HL-60 (cell line): ENCODE results near the gene ITPK1.

Experiments
- DNase-seq, 2 experiments: peaks; one replicate each; pipeline ENCODE4 v3.0.0-alpha.2; 2010 to 2020; ENCODE audit warnings: low read depth in 1 of 2, low spot score in 1 of 2
- H3K27ac ChIP-seq: fragments of 250-450 bp; sonication (Bioruptor Pico); replicated peaks from 2 replicates; pipeline ENCODE4 v1.5.1; 2020; ENCODE audit warnings: mild to moderate bottlenecking, moderate library complexity
- H3K27me3 ChIP-seq: fragments of 250-450 bp; sonication (Bioruptor Pico); 2 replicates; pipeline ENCODE4 v1.5.1; 2021; ENCODE audit warnings: mild to moderate bottlenecking, moderate library complexity; ENCODE audit not compliant: insufficient read depth, poor library complexity, severe bottlenecking
- H3K4me3 ChIP-seq: replicated peaks from 2 replicates; pipeline ENCODE4 v1.5.1; 2011; ENCODE audit warnings: mild to moderate bottlenecking, control low read depth, low read length; ENCODE audit not compliant: insufficient read depth
- GABPA ChIP-seq: IDR thresholded peaks from 2 replicates; pipeline ENCODE4 v1.6.1; 2012; ENCODE audit warnings: low read depth
- POLR2AphosphoS5 ChIP-seq: IDR thresholded peaks from 2 replicates; pipeline ENCODE4 v1.6.1; 2012; ENCODE audit warnings: low read depth
- SPI1 ChIP-seq: IDR thresholded peaks from 2 replicates; pipeline ENCODE4 v1.6.1; 2012; ENCODE audit warnings: low read depth, mild to moderate bottlenecking, borderline replicate concordance
- TF ChIP-seq, protein P1 (sequence below): IDR thresholded peaks from one replicate; pipeline ENCODE4 v1.5.1; 2011; ENCODE audit warnings: low read length, control low read depth, inconsistent platforms; ENCODE audit not compliant: insufficient read depth
- TF ChIP-seq, protein P2 (sequence below): IDR thresholded peaks from 2 replicates; pipeline ENCODE4 v1.6.1; 2012; ENCODE audit warnings: low read depth; ENCODE audit not compliant: insufficient replicate concordance

Gene ITPK1

DNA sequence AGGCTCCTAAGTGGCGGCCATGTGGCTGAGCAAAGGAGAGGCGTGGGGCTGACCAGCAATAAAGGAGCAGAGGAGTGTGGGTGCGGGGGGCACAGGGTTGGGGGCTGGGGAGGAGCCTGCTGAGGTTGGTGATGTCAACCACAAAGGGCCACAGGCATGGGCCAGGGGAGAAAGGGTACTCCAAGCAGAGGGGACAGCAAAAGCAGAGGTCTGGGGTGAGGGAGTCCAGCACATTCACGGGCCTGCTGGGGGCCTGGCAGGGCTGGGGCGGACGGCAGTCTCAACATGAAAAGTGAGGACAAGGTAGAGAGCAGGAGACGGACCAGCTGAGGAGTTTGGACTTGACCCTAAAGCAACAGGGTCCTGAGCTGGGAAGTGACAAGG is 111.0 kb downstream of the ITPK1 start:
- DNase-seq, result no peak
- TF ChIP-seq, protein P1, sequence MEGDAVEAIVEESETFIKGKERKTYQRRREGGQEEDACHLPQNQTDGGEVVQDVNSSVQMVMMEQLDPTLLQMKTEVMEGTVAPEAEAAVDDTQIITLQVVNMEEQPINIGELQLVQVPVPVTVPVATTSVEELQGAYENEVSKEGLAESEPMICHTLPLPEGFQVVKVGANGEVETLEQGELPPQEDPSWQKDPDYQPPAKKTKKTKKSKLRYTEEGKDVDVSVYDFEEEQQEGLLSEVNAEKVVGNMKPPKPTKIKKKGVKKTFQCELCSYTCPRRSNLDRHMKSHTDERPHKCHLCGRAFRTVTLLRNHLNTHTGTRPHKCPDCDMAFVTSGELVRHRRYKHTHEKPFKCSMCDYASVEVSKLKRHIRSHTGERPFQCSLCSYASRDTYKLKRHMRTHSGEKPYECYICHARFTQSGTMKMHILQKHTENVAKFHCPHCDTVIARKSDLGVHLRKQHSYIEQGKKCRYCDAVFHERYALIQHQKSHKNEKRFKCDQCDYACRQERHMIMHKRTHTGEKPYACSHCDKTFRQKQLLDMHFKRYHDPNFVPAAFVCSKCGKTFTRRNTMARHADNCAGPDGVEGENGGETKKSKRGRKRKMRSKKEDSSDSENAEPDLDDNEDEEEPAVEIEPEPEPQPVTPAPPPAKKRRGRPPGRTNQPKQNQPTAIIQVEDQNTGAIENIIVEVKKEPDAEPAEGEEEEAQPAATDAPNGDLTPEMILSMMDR, result no peak
- TF ChIP-seq POLR2AphosphoS5 (no peak), SPI1 (no peak)
- TF ChIP-seq, protein P2, sequence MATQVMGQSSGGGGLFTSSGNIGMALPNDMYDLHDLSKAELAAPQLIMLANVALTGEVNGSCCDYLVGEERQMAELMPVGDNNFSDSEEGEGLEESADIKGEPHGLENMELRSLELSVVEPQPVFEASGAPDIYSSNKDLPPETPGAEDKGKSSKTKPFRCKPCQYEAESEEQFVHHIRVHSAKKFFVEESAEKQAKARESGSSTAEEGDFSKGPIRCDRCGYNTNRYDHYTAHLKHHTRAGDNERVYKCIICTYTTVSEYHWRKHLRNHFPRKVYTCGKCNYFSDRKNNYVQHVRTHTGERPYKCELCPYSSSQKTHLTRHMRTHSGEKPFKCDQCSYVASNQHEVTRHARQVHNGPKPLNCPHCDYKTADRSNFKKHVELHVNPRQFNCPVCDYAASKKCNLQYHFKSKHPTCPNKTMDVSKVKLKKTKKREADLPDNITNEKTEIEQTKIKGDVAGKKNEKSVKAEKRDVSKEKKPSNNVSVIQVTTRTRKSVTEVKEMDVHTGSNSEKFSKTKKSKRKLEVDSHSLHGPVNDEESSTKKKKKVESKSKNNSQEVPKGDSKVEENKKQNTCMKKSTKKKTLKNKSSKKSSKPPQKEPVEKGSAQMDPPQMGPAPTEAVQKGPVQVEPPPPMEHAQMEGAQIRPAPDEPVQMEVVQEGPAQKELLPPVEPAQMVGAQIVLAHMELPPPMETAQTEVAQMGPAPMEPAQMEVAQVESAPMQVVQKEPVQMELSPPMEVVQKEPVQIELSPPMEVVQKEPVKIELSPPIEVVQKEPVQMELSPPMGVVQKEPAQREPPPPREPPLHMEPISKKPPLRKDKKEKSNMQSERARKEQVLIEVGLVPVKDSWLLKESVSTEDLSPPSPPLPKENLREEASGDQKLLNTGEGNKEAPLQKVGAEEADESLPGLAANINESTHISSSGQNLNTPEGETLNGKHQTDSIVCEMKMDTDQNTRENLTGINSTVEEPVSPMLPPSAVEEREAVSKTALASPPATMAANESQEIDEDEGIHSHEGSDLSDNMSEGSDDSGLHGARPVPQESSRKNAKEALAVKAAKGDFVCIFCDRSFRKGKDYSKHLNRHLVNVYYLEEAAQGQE, result no peak
- H3K27ac ChIP-seq, result no peak overlapping the region
- no peaks in the 10 kb centered on the region for H3K27me3 ChIP-seq
- H3K4me3 ChIP-seq, result no peak overlapping the region

DNA sequence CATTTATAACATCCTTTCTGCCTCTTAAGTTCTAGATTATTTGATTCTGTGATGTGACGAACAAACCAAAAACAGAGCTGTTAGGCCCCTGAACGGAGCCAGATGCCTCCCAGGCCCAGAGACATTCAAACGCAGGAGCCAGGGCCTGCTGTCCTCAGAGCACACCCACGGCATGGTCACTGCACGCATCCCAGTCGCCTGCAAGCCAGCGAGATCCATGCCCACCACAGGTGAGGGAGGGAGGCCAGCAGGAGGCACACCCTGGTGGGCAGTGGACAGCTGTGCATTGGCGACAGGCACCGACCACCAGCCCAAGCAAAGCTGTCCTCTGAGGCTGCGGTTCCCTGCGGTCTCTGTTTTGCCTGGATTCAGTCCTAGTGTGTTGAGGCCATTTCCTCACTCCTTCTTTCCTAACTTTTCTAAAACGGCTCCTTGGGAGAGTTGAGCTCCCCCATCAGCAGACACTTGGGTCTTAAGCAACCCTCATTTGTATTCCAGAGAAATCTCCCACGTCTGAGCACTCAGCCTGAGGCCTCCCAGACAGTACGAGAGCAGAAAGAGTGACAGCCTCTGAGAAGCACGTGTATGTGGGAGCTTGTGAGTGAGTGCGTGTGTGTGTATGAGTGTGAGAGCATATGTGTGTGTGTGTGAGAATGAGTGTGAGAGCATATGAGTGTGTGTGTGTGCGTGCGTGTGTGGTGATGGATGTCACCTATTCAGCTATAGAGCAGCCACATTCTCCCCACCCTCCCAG is 111.6 kb downstream of the ITPK1 start:
- Histone ChIP-seq H3K4me3 (no peak overlapping the region), H3K27me3 (no peaks in the 10 kb centered on the region), H3K27ac (no peak overlapping the region)
- TF ChIP-seq SPI1, result no peak
- TF ChIP-seq GABPA, result no peak
- TF ChIP-seq POLR2AphosphoS5, result no peak
- DNase-seq, result no peak

DNA sequence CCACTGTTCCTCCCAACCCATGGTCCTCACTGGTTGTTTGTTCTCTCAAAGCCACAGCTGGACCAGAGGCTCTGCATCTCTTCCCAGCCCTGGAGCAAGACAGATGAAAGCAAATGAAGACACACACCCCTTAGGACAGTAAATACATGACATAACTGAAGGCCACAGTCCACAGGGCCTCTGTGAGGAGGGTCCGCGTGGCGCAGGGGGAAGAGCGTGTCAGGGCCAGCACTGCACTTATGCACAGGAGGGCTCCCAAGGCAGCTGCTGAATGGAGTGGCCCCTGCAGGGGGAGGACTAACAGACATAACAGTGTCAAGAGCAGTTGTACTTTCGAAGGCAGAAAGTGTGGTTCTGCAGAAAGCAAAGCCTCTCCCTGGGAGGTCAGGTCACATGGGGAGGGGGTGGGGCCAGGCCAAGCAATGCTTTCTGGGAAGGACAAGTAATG is 112.8 kb downstream of the ITPK1 start:
- Histone ChIP-seq H3K27ac (no peak overlapping the region), H3K4me3 (no peak overlapping the region), H3K27me3 (no peaks in the 10 kb centered on the region)
- DNase-seq, result no peak
- TF ChIP-seq SPI1 (no peak), POLR2AphosphoS5 (no peak), GABPA (no peak)
- TF ChIP-seq, protein P1, result no peak
- TF ChIP-seq, protein P2, result no peak

DNA sequence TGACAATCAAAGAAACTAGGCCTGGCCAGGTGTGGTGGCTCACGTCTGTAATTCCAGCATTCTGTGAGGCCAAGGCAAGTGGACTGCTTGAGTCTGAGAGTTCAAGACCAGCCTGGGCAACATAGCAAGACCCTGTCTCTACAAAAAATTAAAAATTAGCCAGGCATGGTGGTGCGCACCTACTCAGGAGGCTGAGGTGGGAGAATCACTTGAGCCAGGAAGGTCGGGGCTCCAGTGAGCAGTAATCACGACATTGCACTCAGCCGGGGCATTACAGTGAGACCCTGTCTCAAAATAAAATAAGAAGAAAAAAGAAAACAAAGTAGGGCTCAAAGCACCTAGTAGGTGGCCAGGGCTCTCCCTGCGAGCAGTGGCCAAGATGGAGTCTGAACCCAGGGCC is 113.7 kb downstream of the ITPK1 start:
- no peak for DNase-seq
- Histone ChIP-seq H3K4me3 (no peak overlapping the region), H3K27ac (no peak overlapping the region), H3K27me3 (no peaks in the 10 kb centered on the region)
- TF ChIP-seq, protein P1, result no peak
- TF ChIP-seq, protein P2, result no peak
- TF ChIP-seq SPI1 (no peak), GABPA (no peak), POLR2AphosphoS5 (no peak)
